BJ (cell line): ENCODE data around the gene ALAS1. TPM values are rescaled to one million over a fixed set of nuclear protein-coding genes. Genes with fewer than 3 reads are reported as not detected.
A peak's percentile ranks its signal among the peaks of the same experiment; 100 is the strongest.

Experiments used
- CTCF ChIA-PET: fragments of 350-600 bp; formaldehyde crosslinking; extraction: SDS; loops from one replicate; lab custom pipeline; 2021; ENCODE audit warnings: antibody characterized with exemption, inconsistent platforms; lab: Yijun Ruan, JAX
- POLR2A ChIA-PET: fragments of 300-600 bp; sonication (Branson Sonifier 250); formaldehyde crosslinking; extraction: SDS; loops from one replicate; lab custom pipeline; 2021; ENCODE audit warnings: antibody characterized with exemption; lab: Charles Lee
- DNase-seq: peaks from one replicate; pipeline ENCODE4 v3.0.0-alpha.2; 2011; ENCODE audit warnings: low read depth
- H3K27me3 ChIP-seq: 2 replicates; pipeline ENCODE4 v1.6.0; 2011; ENCODE audit warnings: low read length; ENCODE audit not compliant: control insufficient read depth, insufficient read depth
- H3K36me3 ChIP-seq: 2 replicates; pipeline ENCODE4 v1.5.1; 2011; ENCODE audit warnings: low read length; ENCODE audit not compliant: control insufficient read depth, insufficient read depth
- H3K4me3 ChIP-seq: 2 replicates; pipeline ENCODE4 v1.5.1; 2011; ENCODE audit warnings: low read depth, mild to moderate bottlenecking, control low read depth, low read length
- polyA plus RNA-seq: library from polyadenylated mRNA; depleted of rRNA; stranded (reverse); fragments of >200 nt; gene quantifications from 2 replicates; pipeline ENCODE4 v1.2.3, GENCODE V29; 2011
- TF ChIP-seq, protein P1 (sequence below): IDR thresholded peaks from 2 replicates; pipeline ENCODE4 v1.5.1; 2011; ENCODE audit warnings: low read depth, mild to moderate bottlenecking, control low read depth, inconsistent platforms, low read length, moderate library complexity; ENCODE audit not compliant: insufficient read depth

ALAS1 gene
- polyA plus RNA-seq, 1 experiment = 51.7 TPM

DNA sequence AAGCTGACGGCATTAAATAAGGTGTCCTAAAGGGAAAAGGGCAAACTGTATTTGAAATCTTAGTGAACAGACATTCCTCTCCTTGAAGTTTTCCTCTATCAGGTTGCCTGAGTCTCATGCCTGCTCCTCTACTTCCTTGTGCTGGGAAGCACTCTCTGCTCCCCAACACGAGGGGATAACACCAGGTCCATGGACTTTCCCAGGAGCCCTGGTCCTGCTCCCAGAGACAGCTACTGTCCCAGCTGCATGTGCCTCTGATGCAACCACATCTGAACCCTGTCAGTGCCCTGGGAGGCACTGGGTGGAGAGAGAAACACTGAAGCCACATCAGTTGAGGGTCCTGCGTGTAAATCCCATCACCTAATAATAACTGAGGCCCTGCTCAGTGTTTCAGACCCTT lies 20.1 kb downstream of the ALAS1 start:
- POLR2A ChIA-PET = no interaction called here
- CTCF ChIA-PET = interaction anchor here (1.4 to 8.3 kb wide), 2 partner anchors 9 to 121 kb away, joined by 3 to 150 read pairs; no protein-coding TSS in a partner anchor
- DNase-seq = no peak

DNA sequence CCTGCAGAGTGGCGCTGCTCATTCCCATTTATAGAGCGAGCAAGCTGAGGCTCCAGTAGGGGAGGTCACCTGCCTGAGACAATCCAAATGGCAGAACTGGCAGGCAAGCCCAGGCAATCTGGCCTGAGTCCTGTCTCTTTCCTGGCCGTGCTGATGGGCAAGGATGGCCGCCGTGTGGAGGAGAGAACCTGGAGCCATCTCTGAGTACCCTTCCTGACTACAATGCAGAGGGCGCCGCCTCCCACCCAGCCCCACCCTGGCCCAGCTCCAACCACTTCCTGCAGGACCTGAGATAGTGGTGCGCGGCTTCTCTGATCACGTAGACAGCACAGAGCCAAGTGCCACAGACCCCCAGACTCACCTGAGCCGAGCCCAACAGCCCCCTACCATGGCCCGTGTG lies 20.5 kb downstream of the ALAS1 start:
- TF ChIP-seq, protein P1, sequence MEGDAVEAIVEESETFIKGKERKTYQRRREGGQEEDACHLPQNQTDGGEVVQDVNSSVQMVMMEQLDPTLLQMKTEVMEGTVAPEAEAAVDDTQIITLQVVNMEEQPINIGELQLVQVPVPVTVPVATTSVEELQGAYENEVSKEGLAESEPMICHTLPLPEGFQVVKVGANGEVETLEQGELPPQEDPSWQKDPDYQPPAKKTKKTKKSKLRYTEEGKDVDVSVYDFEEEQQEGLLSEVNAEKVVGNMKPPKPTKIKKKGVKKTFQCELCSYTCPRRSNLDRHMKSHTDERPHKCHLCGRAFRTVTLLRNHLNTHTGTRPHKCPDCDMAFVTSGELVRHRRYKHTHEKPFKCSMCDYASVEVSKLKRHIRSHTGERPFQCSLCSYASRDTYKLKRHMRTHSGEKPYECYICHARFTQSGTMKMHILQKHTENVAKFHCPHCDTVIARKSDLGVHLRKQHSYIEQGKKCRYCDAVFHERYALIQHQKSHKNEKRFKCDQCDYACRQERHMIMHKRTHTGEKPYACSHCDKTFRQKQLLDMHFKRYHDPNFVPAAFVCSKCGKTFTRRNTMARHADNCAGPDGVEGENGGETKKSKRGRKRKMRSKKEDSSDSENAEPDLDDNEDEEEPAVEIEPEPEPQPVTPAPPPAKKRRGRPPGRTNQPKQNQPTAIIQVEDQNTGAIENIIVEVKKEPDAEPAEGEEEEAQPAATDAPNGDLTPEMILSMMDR = no peak
- H3K27me3 ChIP-seq = no peaks in the 10 kb centered on the region
- ChIA-PET CTCF (interaction anchor here (1.4 to 9.7 kb wide), 3 partner anchors 8 to 120 kb away, joined by 3 to 150 read pairs (median 131); partner anchors contain the start of gene TWF2), POLR2A (no interaction called here)
- peaks cover 15% of the 10 kb centered on the region for H3K36me3 ChIP-seq
- no peak for DNase-seq
- H3K4me3 ChIP-seq = no peak overlapping the region

More for the DNA sequence above, 20.1 kb downstream of the ALAS1 start:
- TF ChIP-seq, protein P1 = no peak
- H3K27me3 ChIP-seq = no peaks in the 10 kb centered on the region
- no peak overlapping the region for H3K4me3 ChIP-seq
- peaks cover 17% of the 10 kb centered on the region for H3K36me3 ChIP-seq

DNA sequence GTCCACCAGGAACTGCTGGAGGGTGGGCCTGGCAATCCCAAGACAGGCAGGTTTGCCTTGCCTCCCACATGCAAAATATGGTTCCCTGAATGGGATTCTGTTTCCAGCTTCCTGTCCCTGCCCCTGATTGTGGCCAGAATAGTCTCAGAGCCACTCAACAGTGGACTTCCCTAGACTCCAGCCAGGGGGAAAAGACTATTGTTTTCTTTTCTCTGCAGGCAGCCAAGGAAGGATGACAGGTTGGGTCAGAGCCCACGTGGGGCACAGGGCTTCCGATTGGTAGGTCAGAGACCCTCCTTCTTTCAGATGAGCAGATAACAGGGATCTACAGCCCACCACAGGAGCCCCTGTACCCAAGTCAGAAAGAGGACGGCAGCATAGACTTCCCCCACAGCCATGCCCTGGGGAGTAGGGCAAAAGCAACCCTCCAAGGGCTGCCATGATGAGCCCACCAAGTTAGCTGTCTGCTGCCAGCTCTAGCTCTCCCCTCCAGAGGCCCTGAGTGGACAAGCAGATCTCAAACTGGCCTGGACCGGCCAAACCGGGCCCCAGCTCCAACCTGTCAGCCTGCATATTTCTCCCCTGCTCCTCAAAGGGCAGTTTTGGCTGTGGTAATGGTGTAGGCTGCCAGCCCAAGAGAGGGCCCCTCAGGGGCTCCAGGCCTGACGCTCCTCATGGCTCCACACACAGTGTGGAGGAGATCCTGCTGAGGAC lies 21.1 kb downstream of the ALAS1 start:
- TF ChIP-seq, protein P1 = no peak
- no peak overlapping the region for H3K4me3 ChIP-seq
- ChIA-PET CTCF (interaction anchor here (0.6 to 9.7 kb wide), 15 partner anchors 8 to 228 kb away, joined by 3 to 150 read pairs (median 7); partner anchors contain the start of gene TWF2), POLR2A (no interaction called here)
- DNase-seq = no peak
- peaks cover 14% of the 10 kb centered on the region for H3K36me3 ChIP-seq
- H3K27me3 ChIP-seq = no peaks in the 10 kb centered on the region

DNA sequence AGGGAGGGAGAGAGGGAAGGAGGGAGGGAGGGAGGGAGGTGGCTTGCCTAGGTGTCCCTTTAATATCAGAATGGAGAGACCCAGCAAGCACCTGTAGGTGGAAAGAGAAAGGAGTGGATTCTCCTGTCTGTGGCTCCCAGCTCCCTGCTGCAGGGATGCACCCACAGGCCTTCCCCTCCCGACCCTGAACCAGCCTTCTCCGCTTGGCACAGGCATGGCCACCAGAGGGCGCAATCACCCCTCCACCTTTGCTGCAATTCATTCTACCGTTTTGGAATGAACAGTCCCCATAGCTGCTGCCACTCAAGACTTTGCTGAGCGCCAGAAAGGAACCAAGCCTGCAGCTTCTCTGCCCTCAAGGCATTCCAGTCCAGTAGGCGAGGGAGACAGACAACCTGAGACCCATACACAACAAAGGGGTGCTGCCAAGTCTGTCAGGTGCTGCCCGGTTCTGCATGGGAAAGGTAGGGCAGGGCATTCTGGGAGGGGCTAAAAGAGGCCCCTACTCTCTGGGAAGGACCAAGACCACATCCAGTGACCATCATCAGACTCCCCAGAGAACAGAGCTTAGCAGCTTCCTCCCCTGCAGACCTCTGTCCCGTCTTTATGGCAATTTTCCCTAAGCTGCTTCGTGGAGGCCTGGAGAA lies 22.5 kb downstream of the ALAS1 start:
- H3K36me3 ChIP-seq = peaks cover 4% of the 10 kb centered on the region
- ChIA-PET CTCF (interaction anchor here (0.6 to 9.7 kb wide), 34 partner anchors 11 to 227 kb away, joined by 3 to 150 read pairs (median 4); partner anchors contain the start of genes TWF2 and WDR82), POLR2A (no interaction called here)
- no peaks in the 10 kb centered on the region for H3K27me3 ChIP-seq
- DNase-seq = no peak
- TF ChIP-seq, protein P1 = peak; percentile 97
- no peak overlapping the region for H3K4me3 ChIP-seq

DNA sequence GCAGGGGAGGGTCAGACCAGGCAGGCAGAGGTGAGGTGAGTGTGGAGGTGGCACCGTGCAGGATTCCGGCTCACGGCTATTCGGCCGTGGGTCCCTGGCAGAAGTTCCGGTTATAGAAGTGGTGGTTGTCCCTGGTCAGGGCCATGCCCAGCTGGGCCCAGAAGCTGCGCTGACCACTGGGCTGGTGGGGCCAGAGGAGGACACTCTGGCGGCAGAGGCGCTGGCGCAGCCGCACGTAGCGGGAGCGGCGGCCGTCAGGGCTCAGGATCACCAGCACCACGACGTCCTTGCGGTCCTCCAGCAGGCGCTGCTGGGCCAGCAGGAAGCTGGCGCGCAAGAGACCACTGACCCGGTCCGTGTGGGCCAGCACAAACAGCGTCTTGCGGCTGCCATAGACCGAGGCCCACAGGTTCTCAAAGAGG lies 23.2 kb downstream of the ALAS1 start:
- ChIA-PET CTCF (interaction anchor here (0.6 to 9.7 kb wide), 32 partner anchors 11 to 226 kb away, joined by 3 to 150 read pairs (median 4); partner anchors contain the start of genes TWF2 and WDR82), POLR2A (no interaction called here)
- Histone ChIP-seq H3K36me3 (no peaks in the 10 kb centered on the region), H3K4me3 (no peak overlapping the region), H3K27me3 (no peaks in the 10 kb centered on the region)
- TF ChIP-seq, protein P1 = no peak
- no peak for DNase-seq
